DOHH2 (cell line): ENCODE measurements around the gene TRIM9.

Experiments
- H3F3A ChIP-seq: fragments of 200-600 bp; sonication (generic), shearing (Covaris generic); 2 replicates; pipeline ENCODE4 v1.6.0; 2016; ENCODE audit warnings: antibody characterized with exemption, mild to moderate bottlenecking; ENCODE audit not compliant: control insufficient read depth, insufficient read depth
- H3K27ac ChIP-seq: fragments of 200-600 bp; sonication (generic); 2 replicates; pipeline ENCODE4 v1.5.1; 2014; ENCODE audit warnings: low read depth, mild to moderate bottlenecking, low read length, moderate library complexity
- H3K27me3 ChIP-seq: fragments of 200-600 bp; sonication (generic); 2 replicates; pipeline ENCODE4 v1.6.1; 2014; ENCODE audit warnings: mild to moderate bottlenecking, low read length, mixed read lengths; ENCODE audit not compliant: control insufficient read depth
- H3K36me3 ChIP-seq: fragments of 200-600 bp; sonication (generic); 2 replicates; pipeline ENCODE4 v1.6.1; 2014; ENCODE audit warnings: mild to moderate bottlenecking, low read length, moderate library complexity, mixed read lengths; ENCODE audit not compliant: control insufficient read depth
- H3K4me1 ChIP-seq: fragments of 200-600 bp; sonication (generic); 2 replicates; pipeline ENCODE4 v1.6.1; 2014; ENCODE audit warnings: mild to moderate bottlenecking, low read length, mixed read lengths; ENCODE audit not compliant: control insufficient read depth
- H3K4me2 ChIP-seq: fragments of 200-600 bp; sonication (generic); 2 replicates; pipeline ENCODE4 v1.6.0; 2014; ENCODE audit warnings: mild to moderate bottlenecking, low read length, moderate library complexity
- H3K4me3 ChIP-seq: fragments of 200-600 bp; sonication (generic); 2 replicates; pipeline ENCODE4 v1.5.1; 2014; ENCODE audit warnings: mild to moderate bottlenecking, low read length, mixed read lengths
- H3K79me2 ChIP-seq: fragments of 200-600 bp; sonication (generic); 2 replicates; pipeline ENCODE4 v1.6.1; 2014; ENCODE audit warnings: mild to moderate bottlenecking, low read length, mixed read lengths; ENCODE audit not compliant: control insufficient read depth
- H3K9me2 ChIP-seq: fragments of 200-600 bp; sonication (generic); replicated peaks from 2 replicates; pipeline ENCODE4 v1.6.1; 2014; ENCODE audit warnings: mild to moderate bottlenecking, low read length, mixed read lengths; ENCODE audit not compliant: control insufficient read depth
- H3K9me3 ChIP-seq: fragments of 200-600 bp; sonication (generic); 2 replicates; pipeline ENCODE4 v1.6.1; 2014; ENCODE audit warnings: antibody characterized with exemption, low read length, mixed read lengths; ENCODE audit not compliant: control insufficient read depth, insufficient read depth
- H4K20me1 ChIP-seq: fragments of 200-600 bp; sonication (generic); 2 replicates; pipeline ENCODE4 v1.6.0; 2014; ENCODE audit warnings: low read depth, mild to moderate bottlenecking, antibody characterized with exemption, low read length, moderate library complexity; ENCODE audit not compliant: control insufficient read depth, insufficient read depth
- CTCF ChIP-seq: fragments of 200-600 bp; sonication (generic); IDR thresholded peaks from one replicate; pipeline ENCODE4 v1.5.1; 2014; ENCODE audit warnings: antibody characterized with exemption, mild to moderate bottlenecking, low read depth, low read length; ENCODE audit not compliant: poor library complexity, severe bottlenecking
- EZH2phosphoT487 ChIP-seq: fragments of 200-600 bp; sonication (generic); IDR thresholded peaks from 2 replicates; pipeline ENCODE4 v1.6.1; 2017; ENCODE audit warnings: borderline replicate concordance, mild to moderate bottlenecking, antibody characterized with exemption, low read length, moderate library complexity, mixed read lengths

Gene TRIM9

GRCh38 chr14:50955373-50956043, 139.4 kb downstream of the TRIM9 start:
- no peak overlapping the region for H3K4me2 ChIP-seq
- H3K4me3 ChIP-seq, result no peak overlapping the region
- H3K36me3 ChIP-seq, result no peaks in the 10 kb centered on the region
- TF ChIP-seq CTCF (peak; percentile 28), EZH2phosphoT487 (no peak)
- H3K79me2 ChIP-seq, result no peaks in the 10 kb centered on the region
- H3F3A ChIP-seq, result 0 out of 2 replicates have a peak, but pooled peaks cover 6% of the 10 kb centered on the region
- no peaks in the 10 kb centered on the region for H4K20me1 ChIP-seq
- peaks cover 15% of the 10 kb centered on the region for H3K4me1 ChIP-seq
- no peaks in the 10 kb centered on the region for H3K9me2 ChIP-seq
- H3K9me3 ChIP-seq, result no peaks in the 10 kb centered on the region
- H3K27me3 ChIP-seq, result no peaks in the 10 kb centered on the region
- H3K27ac ChIP-seq, result no peak overlapping the region

- TF ChIP-seq CTCF (peak; percentile 78), EZH2phosphoT487 (no peak)
- Histone ChIP-seq H3K9me2 (no peaks in the 10 kb centered on the region), H3K36me3 (no peaks in the 10 kb centered on the region), H4K20me1 (no peaks in the 10 kb centered on the region), H3K79me2 (no peaks in the 10 kb centered on the region), H3K27ac (no peak overlapping the region), H3K4me3 (no peak overlapping the region), H3K9me3 (no peaks in the 10 kb centered on the region), H3K4me2 (no peak overlapping the region), H3F3A (0 out of 2 replicates have a peak, but pooled peaks cover 6% of the 10 kb centered on the region), H3K27me3 (no peaks in the 10 kb centered on the region), H3K4me1 (peaks cover 15% of the 10 kb centered on the region)
These were observed 140.0 kb downstream of the TRIM9 start for GRCh38 chr14:50954811-50955372.

- Histone ChIP-seq H3K79me2 (no peaks in the 10 kb centered on the region), H3K36me3 (no peaks in the 10 kb centered on the region), H3K4me3 (no peak overlapping the region), H3K4me2 (no peak overlapping the region), H3K9me2 (no peaks in the 10 kb centered on the region), H3K27ac (no peak overlapping the region), H3K27me3 (no peaks in the 10 kb centered on the region), H3K9me3 (no peaks in the 10 kb centered on the region), H4K20me1 (no peaks in the 10 kb centered on the region), H3F3A (0 out of 2 replicates have a peak, but pooled peaks cover 3% of the 10 kb centered on the region), H3K4me1 (peaks cover 15% of the 10 kb centered on the region)
- TF ChIP-seq EZH2phosphoT487, result no peak
- TF ChIP-seq CTCF, result no peak
These were observed 141.4 kb downstream of the TRIM9 start for GRCh38 chr14:50953502-50953901.
